ENCODE results near the gene NUP155. TPM values are rescaled to one million over a fixed set of nuclear protein-coding genes. Genes with fewer than 3 reads are reported as not detected.
"Not testable (repeated sequence)": the region's sequence is repeated elsewhere in the genome, so short reads cannot be mapped to it uniquely, and the experiment has no call there.

The NUP155 gene
- total RNA-seq = 42.3 TPM

GRCh38 chr5:37370864-37371726, at the start of gene NUP155:
TSS of gene NUP155 (minus strand) at chr5:37371106. CDS start at chr5:37370977, 129 bp downstream.
- no peaks in the 10 kb centered on the region for H3K9me3 ChIP-seq (ENCODE audit: control insufficient read depth in 3 of 3, low read length in 3 of 3)
- H3K9ac ChIP-seq (ENCODE audit: low read depth in 1 of 3, low read length in 3 of 3) = peak within 1 kb of the TSS; percentile 90 to 96 (median 92)
- peak within 1 kb of the TSS; percentile 76 for H3K27ac ChIP-seq (ENCODE audit: low read depth, low read length)
- H3K36me3 ChIP-seq (ENCODE audit: control insufficient read depth in 3 of 3, insufficient read depth in 3 of 3, low read length in 3 of 3) = peaks cover 0 to 3% (median 2%) of the 10 kb centered on the region in 3 donors
- H3K4me3 ChIP-seq (ENCODE audit: low read length in 3 of 3) = peak within 1 kb of the TSS; percentile 98 to 99 (median 99)
- no peaks in the 10 kb centered on the region for H3K27me3 ChIP-seq (ENCODE audit: control insufficient read depth in 3 of 3, insufficient read depth in 3 of 3, low read length in 3 of 3)
- H3K4me1 ChIP-seq (ENCODE audit: control insufficient read depth in 3 of 3, insufficient read depth in 3 of 3, low read length in 3 of 3) = peaks cover 9 to 29% (median 18%) of the 10 kb centered on the region in 3 donors

GRCh38 chr5:37417347-37417746, 46.4 kb upstream of the NUP155 start:
- H3K4me1 ChIP-seq (ENCODE audit: control insufficient read depth in 3 of 3, insufficient read depth in 3 of 3, low read length in 3 of 3) = no peaks in the 10 kb centered on the region
- no peaks in the 10 kb centered on the region for H3K9me3 ChIP-seq (ENCODE audit: control insufficient read depth in 3 of 3, low read length in 3 of 3)
- peaks cover 2 to 6% (median 5%) of the 10 kb centered on the region in 3 donors for H3K36me3 ChIP-seq (ENCODE audit: control insufficient read depth in 3 of 3, insufficient read depth in 3 of 3, low read length in 3 of 3)
- no peak overlapping the region for H3K9ac ChIP-seq (ENCODE audit: low read depth in 1 of 3, low read length in 3 of 3)
- no peaks in the 10 kb centered on the region for H3K27me3 ChIP-seq (ENCODE audit: control insufficient read depth in 3 of 3, insufficient read depth in 3 of 3, low read length in 3 of 3)
- H3K27ac ChIP-seq (ENCODE audit: low read depth, low read length) = no peak overlapping the region
- no peak overlapping the region for H3K4me3 ChIP-seq (ENCODE audit: low read length in 3 of 3)

GRCh38 chr5:37415456-37415855, 44.5 kb upstream of the NUP155 start:
- not testable (repeated sequence) for H3K36me3 ChIP-seq (ENCODE audit: control insufficient read depth in 3 of 3, insufficient read depth in 3 of 3, low read length in 3 of 3); H3K4me1 ChIP-seq (ENCODE audit: control insufficient read depth in 3 of 3, insufficient read depth in 3 of 3, low read length in 3 of 3); H3K27ac ChIP-seq (ENCODE audit: low read depth, low read length); H3K9ac ChIP-seq (ENCODE audit: low read depth in 1 of 3, low read length in 3 of 3); H3K4me3 ChIP-seq (ENCODE audit: low read length in 3 of 3); H3K9me3 ChIP-seq (ENCODE audit: control insufficient read depth in 3 of 3, low read length in 3 of 3); H3K27me3 ChIP-seq (ENCODE audit: control insufficient read depth in 3 of 3, insufficient read depth in 3 of 3, low read length in 3 of 3)

GRCh38 chr5:37412515-37412914, 41.6 kb upstream of the NUP155 start:
- Histone ChIP-seq H3K27me3 (ENCODE audit: control insufficient read depth in 3 of 3, insufficient read depth in 3 of 3, low read length in 3 of 3) (no peaks in the 10 kb centered on the region), H3K4me3 (ENCODE audit: low read length in 3 of 3) (no peak overlapping the region), H3K9ac (ENCODE audit: low read depth in 1 of 3, low read length in 3 of 3) (no peak overlapping the region), H3K9me3 (ENCODE audit: control insufficient read depth in 3 of 3, low read length in 3 of 3) (no peaks in the 10 kb centered on the region), H3K4me1 (ENCODE audit: control insufficient read depth in 3 of 3, insufficient read depth in 3 of 3, low read length in 3 of 3) (no peaks in the 10 kb centered on the region), H3K27ac (ENCODE audit: low read depth, low read length) (no peak overlapping the region), H3K36me3 (ENCODE audit: control insufficient read depth in 3 of 3, insufficient read depth in 3 of 3, low read length in 3 of 3) (peaks cover 0 to 9% (median 1%) of the 10 kb centered on the region in 3 donors)

- Histone ChIP-seq H3K27ac (ENCODE audit: low read depth, low read length) (no peak overlapping the region), H3K4me3 (ENCODE audit: low read length in 3 of 3) (no peak overlapping the region), H3K27me3 (ENCODE audit: control insufficient read depth in 3 of 3, insufficient read depth in 3 of 3, low read length in 3 of 3) (no peaks in the 10 kb centered on the region), H3K9ac (ENCODE audit: low read depth in 1 of 3, low read length in 3 of 3) (no peak overlapping the region), H3K36me3 (ENCODE audit: control insufficient read depth in 3 of 3, insufficient read depth in 3 of 3, low read length in 3 of 3) (peaks cover 5 to 15% (median 12%) of the 10 kb centered on the region in 3 donors), H3K4me1 (ENCODE audit: control insufficient read depth in 3 of 3, insufficient read depth in 3 of 3, low read length in 3 of 3) (no peaks in the 10 kb centered on the region), H3K9me3 (ENCODE audit: control insufficient read depth in 3 of 3, low read length in 3 of 3) (no peaks in the 10 kb centered on the region)
Observed at GRCh38 chr5:37400501-37400900, 29.6 kb upstream of the NUP155 start.

- Histone ChIP-seq H3K27me3 (ENCODE audit: control insufficient read depth in 3 of 3, insufficient read depth in 3 of 3, low read length in 3 of 3) (no peaks in the 10 kb centered on the region), H3K4me1 (ENCODE audit: control insufficient read depth in 3 of 3, insufficient read depth in 3 of 3, low read length in 3 of 3) (no peaks in the 10 kb centered on the region), H3K4me3 (ENCODE audit: low read length in 3 of 3) (no peak overlapping the region), H3K27ac (ENCODE audit: low read depth, low read length) (no peak overlapping the region), H3K9me3 (ENCODE audit: control insufficient read depth in 3 of 3, low read length in 3 of 3) (no peaks in the 10 kb centered on the region), H3K36me3 (ENCODE audit: control insufficient read depth in 3 of 3, insufficient read depth in 3 of 3, low read length in 3 of 3) (peaks cover 14 to 23% (median 20%) of the 10 kb centered on the region in 3 donors), H3K9ac (ENCODE audit: low read depth in 1 of 3, low read length in 3 of 3) (no peak overlapping the region)
Observed at GRCh38 chr5:37396352-37396751, 25.4 kb upstream of the NUP155 start.

GRCh38 chr5:37391591-37391990, 20.7 kb upstream of the NUP155 start:
- H3K36me3 ChIP-seq (ENCODE audit: control insufficient read depth in 3 of 3, insufficient read depth in 3 of 3, low read length in 3 of 3) = peaks cover 11 to 20% (median 12%) of the 10 kb centered on the region in 3 donors
- no peak overlapping the region for H3K9ac ChIP-seq (ENCODE audit: low read depth in 1 of 3, low read length in 3 of 3)
- H3K9me3 ChIP-seq (ENCODE audit: control insufficient read depth in 3 of 3, low read length in 3 of 3) = no peaks in the 10 kb centered on the region
- no peaks in the 10 kb centered on the region for H3K27me3 ChIP-seq (ENCODE audit: control insufficient read depth in 3 of 3, insufficient read depth in 3 of 3, low read length in 3 of 3)
- no peaks in the 10 kb centered on the region for H3K4me1 ChIP-seq (ENCODE audit: control insufficient read depth in 3 of 3, insufficient read depth in 3 of 3, low read length in 3 of 3)
- no peak overlapping the region for H3K4me3 ChIP-seq (ENCODE audit: low read length in 3 of 3)
- H3K27ac ChIP-seq (ENCODE audit: low read depth, low read length) = no peak overlapping the region

- not testable (repeated sequence) for H3K4me1 ChIP-seq (ENCODE audit: control insufficient read depth in 3 of 3, insufficient read depth in 3 of 3, low read length in 3 of 3); H3K9me3 ChIP-seq (ENCODE audit: control insufficient read depth in 3 of 3, low read length in 3 of 3); H3K36me3 ChIP-seq (ENCODE audit: control insufficient read depth in 3 of 3, insufficient read depth in 3 of 3, low read length in 3 of 3); H3K27me3 ChIP-seq (ENCODE audit: control insufficient read depth in 3 of 3, insufficient read depth in 3 of 3, low read length in 3 of 3)
- H3K4me3 ChIP-seq (ENCODE audit: low read length in 3 of 3) = peak within 1 kb of the TSS; percentile 86 to 94 (median 87)
- H3K9ac ChIP-seq (ENCODE audit: low read depth in 1 of 3, low read length in 3 of 3) = peak within 1 kb of the TSS; percentile 72 to 95 (median 83)
- H3K27ac ChIP-seq (ENCODE audit: low read depth, low read length) = peak within 1 kb of the TSS; percentile 66
Observed at GRCh38 chr5:37379100-37379628, 8.3 kb upstream of the NUP155 start, which contains the start of gene WDR70. TSS of gene WDR70 (plus strand) at chr5:37379318. CDS start at chr5:37379368, 50 bp downstream.

GRCh38 chr5:37378066-37378465, 7.2 kb upstream of the NUP155 start:
- not testable (repeated sequence) for H3K36me3 ChIP-seq (ENCODE audit: control insufficient read depth in 3 of 3, insufficient read depth in 3 of 3, low read length in 3 of 3); H3K9me3 ChIP-seq (ENCODE audit: control insufficient read depth in 3 of 3, low read length in 3 of 3); H3K9ac ChIP-seq (ENCODE audit: low read depth in 1 of 3, low read length in 3 of 3); H3K4me1 ChIP-seq (ENCODE audit: control insufficient read depth in 3 of 3, insufficient read depth in 3 of 3, low read length in 3 of 3); H3K27me3 ChIP-seq (ENCODE audit: control insufficient read depth in 3 of 3, insufficient read depth in 3 of 3, low read length in 3 of 3); H3K4me3 ChIP-seq (ENCODE audit: low read length in 3 of 3); H3K27ac ChIP-seq (ENCODE audit: low read depth, low read length)

GRCh38 chr5:37375091-37375490, 4.2 kb upstream of the NUP155 start:
- H3K27ac ChIP-seq (ENCODE audit: low read depth, low read length) = no peak overlapping the region

More at GRCh38 chr5:37375091-37375490, 4.2 kb upstream of the NUP155 start:
- Histone ChIP-seq H3K27me3 (ENCODE audit: control insufficient read depth in 3 of 3, insufficient read depth in 3 of 3, low read length in 3 of 3) (no peaks in the 10 kb centered on the region), H3K9ac (ENCODE audit: low read depth in 1 of 3, low read length in 3 of 3) (no peak overlapping the region), H3K36me3 (ENCODE audit: control insufficient read depth in 3 of 3, insufficient read depth in 3 of 3, low read length in 3 of 3) (peaks cover 0 to 2% (median 0%) of the 10 kb centered on the region in 3 donors), H3K4me3 (ENCODE audit: low read length in 3 of 3) (no peak overlapping the region), H3K4me1 (ENCODE audit: control insufficient read depth in 3 of 3, insufficient read depth in 3 of 3, low read length in 3 of 3) (peaks cover 0 to 12% (median 3%) of the 10 kb centered on the region in 3 donors), H3K9me3 (ENCODE audit: control insufficient read depth in 3 of 3, low read length in 3 of 3) (no peaks in the 10 kb centered on the region)

All from skeletal muscle tissue (tissue), 4 donors.